ENCODE results near the gene ANKRD16. TPM values are rescaled to one million over a fixed set of nuclear protein-coding genes. Genes with fewer than 3 reads are reported as not detected.
A peak's percentile ranks its signal among the peaks of the same experiment; 100 is the strongest.
"Not testable (repeated sequence)": the region's sequence is repeated elsewhere in the genome, so short reads cannot be mapped to it uniquely, and the experiment has no call there.

The ANKRD16 gene
- total RNA-seq, 2 experiments from 2014 or later = 7.5 to 7.8 TPM

DNA sequence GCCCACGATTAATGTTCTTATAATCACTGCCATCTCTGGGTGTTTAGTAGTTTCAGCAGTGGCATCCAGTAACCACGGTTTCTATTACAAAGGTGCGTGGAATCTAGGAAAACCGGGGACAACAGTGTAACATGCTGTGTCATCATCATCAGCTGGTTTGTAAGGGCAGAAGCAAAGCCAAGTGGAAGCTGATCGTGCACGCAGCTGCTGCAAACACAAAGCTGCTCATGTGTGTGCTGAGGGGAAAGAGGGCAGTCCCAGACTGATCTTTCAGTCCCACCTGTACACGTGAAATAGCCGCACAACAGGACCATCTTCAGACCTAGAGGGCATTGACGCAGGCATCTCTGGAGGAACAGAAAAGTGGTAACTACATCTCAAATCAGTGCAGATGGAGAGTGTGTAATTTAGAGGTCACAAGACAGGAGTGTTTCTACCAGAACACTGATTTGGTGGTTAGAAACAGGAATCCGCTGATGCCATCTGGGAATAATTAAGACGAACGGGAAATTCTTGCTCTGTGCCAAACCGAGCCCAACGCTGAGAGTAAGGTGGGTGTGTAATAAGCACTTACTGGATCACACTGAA, 13.4 kb downstream of the ANKRD16 start:
- no peaks in the 10 kb centered on the region for H3K27me3 Mint-ChIP-seq
- intact Hi-C loops (cut with micrococcal nuclease) = no loop called here
- DNase-seq = no peak
- no peaks in the 10 kb centered on the region for H3K9me3 Mint-ChIP-seq
- CTCF ChIA-PET = interaction anchor here (2.0 kb wide), 1 partner anchor 246 kb away, joined by 6 read pairs; no protein-coding TSS in a partner anchor
- ATAC-seq = no peak
- peaks cover 21% of the 10 kb centered on the region for H3K36me3 Mint-ChIP-seq (ENCODE audit: low read depth)
- POLR2A ChIA-PET = no interaction called here
- no peak for TF ChIP-seq CTCF (IDR thresholded peaks at IDR 0.05)
- H3K4me3 Mint-ChIP-seq = no peak overlapping the region
- H3K4me1 Mint-ChIP-seq (ENCODE audit: low read depth) = peaks cover 6% of the 10 kb centered on the region
- no peak overlapping the region for H3K27ac Mint-ChIP-seq

DNA sequence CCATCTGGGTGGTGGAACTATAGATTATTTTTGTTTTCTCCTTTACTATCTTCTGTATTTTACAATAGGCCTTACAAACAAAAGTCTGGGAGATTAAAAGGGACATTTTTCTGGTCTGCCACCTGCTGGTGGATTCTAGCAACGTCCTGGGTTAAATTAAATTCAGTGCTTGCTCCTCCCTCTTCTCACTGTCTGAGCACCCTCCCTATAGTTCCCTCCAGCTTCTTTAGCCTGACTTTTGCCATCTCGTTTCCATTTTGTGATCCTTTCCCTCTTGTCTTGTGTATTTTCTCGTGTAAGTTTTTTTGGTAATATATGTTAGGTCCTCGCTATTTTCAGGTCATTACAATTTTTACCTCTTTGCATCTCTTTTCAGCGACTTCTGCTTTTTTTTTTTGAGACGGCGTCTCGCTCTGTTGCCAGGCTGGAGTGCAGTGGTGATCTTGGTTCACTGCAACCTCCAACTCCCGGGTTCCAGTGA, 16.1 kb downstream of the ANKRD16 start:
- H3K9me3 Mint-ChIP-seq = peaks cover 2% of the 10 kb centered on the region
- CTCF ChIA-PET = interaction anchor here (0.8 to 3.0 kb wide), 17 partner anchors 9 to 431 kb away, joined by 3 to 18 read pairs (median 5); partner anchors contain the start of genes ANKRD16, FBH1 and GDI2
- POLR2A ChIA-PET = interaction anchor here (0.7 to 1.4 kb wide), 3 partner anchors 13 to 63 kb away, joined by 3 to 4 read pairs (median 3); no protein-coding TSS in a partner anchor
- peak overlapping the region; percentile 6 for H3K4me3 Mint-ChIP-seq
- TF ChIP-seq CTCF (IDR thresholded peaks at IDR 0.05) = peak; percentile 73
- no peaks in the 10 kb centered on the region for H3K27me3 Mint-ChIP-seq
- H3K36me3 Mint-ChIP-seq (ENCODE audit: low read depth) = peaks cover 21% of the 10 kb centered on the region
- peaks cover 6% of the 10 kb centered on the region for H3K4me1 Mint-ChIP-seq (ENCODE audit: low read depth)
- peak; percentile 98 for ATAC-seq
- peak; percentile 80 for DNase-seq
- H3K27ac Mint-ChIP-seq = peak overlapping the region; percentile 21
- intact Hi-C loops (cut with micrococcal nuclease) = loop anchor here (5.0 kb wide), 1 partner anchor 61 kb away; the partner anchor contains the start of gene GDI2

GRCh38 chr10:5871596-5871995, 18.1 kb downstream of the ANKRD16 start:
- no peak for ATAC-seq
- intact Hi-C loops (cut with micrococcal nuclease) = loop anchor here (5.0 kb wide), 1 partner anchor 59 kb away; the partner anchor contains the start of gene GDI2
- H3K27ac Mint-ChIP-seq = no peak overlapping the region
- no peaks in the 10 kb centered on the region for H3K27me3 Mint-ChIP-seq
- ChIA-PET POLR2A (no interaction called here), CTCF (no interaction called here)
- peaks cover 11% of the 10 kb centered on the region for H3K36me3 Mint-ChIP-seq (ENCODE audit: low read depth)
- no peak for DNase-seq
- peaks cover 6% of the 10 kb centered on the region for H3K4me1 Mint-ChIP-seq (ENCODE audit: low read depth)
- TF ChIP-seq CTCF (IDR thresholded peaks at IDR 0.05) = no peak
- H3K9me3 Mint-ChIP-seq = peaks cover 8% of the 10 kb centered on the region
- no peak overlapping the region for H3K4me3 Mint-ChIP-seq

DNA sequence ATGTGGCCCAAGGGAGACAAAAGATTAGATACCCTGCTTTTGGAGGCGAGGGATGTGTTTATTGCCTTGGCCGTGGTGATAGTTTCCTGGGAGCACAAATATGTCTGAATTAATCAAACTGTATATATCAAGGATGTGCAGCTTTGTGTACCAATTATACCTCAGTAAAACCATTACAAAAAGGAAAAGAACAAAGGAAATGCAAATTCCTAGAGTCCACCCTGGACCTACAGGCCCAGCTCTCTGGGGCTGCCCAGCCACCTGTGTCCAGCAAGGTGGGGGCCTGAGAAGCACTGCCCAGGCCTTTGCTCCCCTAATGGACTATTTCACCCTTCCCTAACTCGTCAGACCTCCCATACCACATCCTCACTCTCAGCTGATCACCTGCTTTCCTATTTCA, 20.5 kb downstream of the ANKRD16 start:
- peaks cover 6% of the 10 kb centered on the region for H3K4me1 Mint-ChIP-seq (ENCODE audit: low read depth)
- H3K27ac Mint-ChIP-seq = no peak overlapping the region
- H3K36me3 Mint-ChIP-seq (ENCODE audit: low read depth) = peaks cover 6% of the 10 kb centered on the region
- POLR2A ChIA-PET = no interaction called here
- DNase-seq = no peak
- intact Hi-C loops (cut with micrococcal nuclease) = no loop called here
- H3K4me3 Mint-ChIP-seq = no peak overlapping the region
- CTCF ChIA-PET = interaction anchor here (1.0 to 1.1 kb wide), 2 partner anchors 20 to 240 kb away, joined by 3 to 5 read pairs; no protein-coding TSS in a partner anchor
- peaks cover 8% of the 10 kb centered on the region for H3K9me3 Mint-ChIP-seq
- TF ChIP-seq CTCF (IDR thresholded peaks at IDR 0.05) = no peak
- no peaks in the 10 kb centered on the region for H3K27me3 Mint-ChIP-seq
- no peak for ATAC-seq

DNA sequence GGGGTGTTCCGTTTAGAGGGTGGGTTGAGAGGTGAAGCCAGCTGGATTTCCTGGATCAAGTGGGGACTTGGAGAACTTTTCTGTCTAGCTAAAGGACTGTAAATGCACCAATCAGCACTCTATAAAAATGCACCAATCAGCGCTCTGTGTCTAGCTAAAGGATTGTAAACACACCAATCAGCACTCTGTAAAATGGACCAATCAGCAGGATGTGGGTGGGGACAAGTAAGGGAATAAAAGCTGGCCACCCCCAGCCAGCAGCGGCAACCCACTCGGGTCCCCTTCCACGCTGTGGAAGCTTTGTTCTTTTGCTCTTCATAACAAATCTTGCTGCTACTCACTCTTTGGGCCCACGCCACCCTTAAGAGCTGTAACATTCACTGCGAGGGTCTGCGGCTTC, 21.3 kb downstream of the ANKRD16 start:
- H3K4me1 Mint-ChIP-seq (ENCODE audit: low read depth); POLR2A ChIA-PET; H3K4me3 Mint-ChIP-seq; H3K27me3 Mint-ChIP-seq; H3K36me3 Mint-ChIP-seq (ENCODE audit: low read depth); intact Hi-C loops (cut with micrococcal nuclease); DNase-seq; ATAC-seq; H3K27ac Mint-ChIP-seq; H3K9me3 Mint-ChIP-seq: not testable (repeated sequence)
- CTCF ChIA-PET = interaction anchor here (1.0 kb wide), 1 partner anchor 20 kb away, joined by 3 read pairs; no protein-coding TSS in a partner anchor

DNA sequence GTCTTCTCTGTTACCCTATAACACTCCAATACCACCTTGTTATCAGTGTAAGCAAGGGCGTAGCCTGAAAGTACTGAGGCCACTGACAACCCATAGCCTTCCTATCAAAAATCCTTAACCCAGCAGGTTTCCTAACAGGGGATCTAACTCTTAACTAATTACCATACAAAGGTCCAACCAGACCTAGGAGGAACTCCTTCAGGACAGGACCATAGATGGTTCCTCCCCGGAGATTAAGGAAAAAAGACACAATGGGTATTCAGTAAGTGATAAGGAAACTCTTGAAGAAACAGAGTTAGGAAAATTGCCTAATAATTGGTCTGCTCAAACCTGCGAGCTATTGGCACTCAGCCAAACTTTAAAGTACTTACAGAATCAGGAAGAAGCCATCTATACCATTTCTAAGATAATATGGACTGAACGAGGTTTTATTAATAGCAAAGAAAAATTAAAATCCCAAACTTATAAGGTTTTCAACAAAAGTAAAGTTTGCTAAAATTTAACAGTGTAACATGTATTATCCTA, 22.5 kb downstream of the ANKRD16 start:
- CTCF ChIA-PET = interaction anchor here (1.2 kb wide), 1 partner anchor 10 kb away, joined by 4 read pairs; no protein-coding TSS in a partner anchor
- H3K36me3 Mint-ChIP-seq (ENCODE audit: low read depth); POLR2A ChIA-PET; H3K4me1 Mint-ChIP-seq (ENCODE audit: low read depth); H3K27me3 Mint-ChIP-seq; H3K4me3 Mint-ChIP-seq; DNase-seq; ATAC-seq; H3K9me3 Mint-ChIP-seq; intact Hi-C loops (cut with micrococcal nuclease); H3K27ac Mint-ChIP-seq: not testable (repeated sequence)

GRCh38 chr10:5866451-5867081, 23.1 kb downstream of the ANKRD16 start:
- H3K36me3 Mint-ChIP-seq (ENCODE audit: low read depth); H3K4me3 Mint-ChIP-seq; intact Hi-C loops (cut with micrococcal nuclease); H3K27me3 Mint-ChIP-seq; ATAC-seq; H3K9me3 Mint-ChIP-seq; H3K4me1 Mint-ChIP-seq (ENCODE audit: low read depth); POLR2A ChIA-PET; DNase-seq; H3K27ac Mint-ChIP-seq: not testable (repeated sequence)
- CTCF ChIA-PET = interaction anchor here (1.2 kb wide), 1 partner anchor 11 kb away, joined by 4 read pairs; no protein-coding TSS in a partner anchor
